MM.1S (cell line): Measurements from ENCODE around the gene PAX8.

Experiments used
- DNase-seq: peaks from one replicate; pipeline ENCODE4 v3.0.0-alpha.2; 2015
- H2AFZ ChIP-seq: fragments of 300-600 bp; sonication (generic); 2 replicates; pipeline ENCODE4 v1.6.0; 2016; ENCODE audit warnings: antibody characterized with exemption, low read length
- H3F3A ChIP-seq: fragments of 300-600 bp; sonication (generic); 2 replicates; pipeline ENCODE4 v1.6.1; 2016; ENCODE audit warnings: mild to moderate bottlenecking, antibody characterized with exemption, low read length, moderate library complexity, mixed read lengths; ENCODE audit not compliant: insufficient read depth
- H3K27ac ChIP-seq: fragments of 300-600 bp; sonication (generic); 2 replicates; pipeline ENCODE4 v1.5.1; 2016; ENCODE audit warnings: mild to moderate bottlenecking, low read length
- H3K27me3 ChIP-seq: fragments of 300-600 bp; sonication (generic); replicated peaks from 2 replicates; pipeline ENCODE4 v1.6.0; 2016; ENCODE audit warnings: low read length; ENCODE audit not compliant: insufficient read depth
- H3K36me3 ChIP-seq: fragments of 300-600 bp; sonication (generic); replicated peaks from 2 replicates; pipeline ENCODE4 v1.6.1; 2016; ENCODE audit warnings: mild to moderate bottlenecking, low read length, mixed read lengths; ENCODE audit not compliant: insufficient read depth
- H3K4me1 ChIP-seq: fragments of 300-600 bp; sonication (generic); 2 replicates; pipeline ENCODE4 v1.6.1; 2016; ENCODE audit warnings: low read length, mixed read lengths
- H3K4me2 ChIP-seq: fragments of 300-600 bp; sonication (generic); 2 replicates; pipeline ENCODE4 v1.6.0; 2016; ENCODE audit warnings: low read depth, low read length
- H3K4me3 ChIP-seq: fragments of 300-600 bp; sonication (generic); 2 replicates; pipeline ENCODE4 v1.5.1; 2016; ENCODE audit warnings: low read length, mixed read lengths
- H3K79me2 ChIP-seq: fragments of 300-600 bp; sonication (generic); 2 replicates; pipeline ENCODE4 v1.6.1; 2016; ENCODE audit warnings: mixed run types, low read length, mixed read lengths
- H3K9ac ChIP-seq: fragments of 300-600 bp; sonication (generic); 2 replicates; pipeline ENCODE4 v1.6.1; 2016; ENCODE audit warnings: low read length, mixed read lengths
- H3K9me2 ChIP-seq: fragments of 300-600 bp; sonication (generic); replicated peaks from 2 replicates; pipeline ENCODE4 v1.6.1; 2016; ENCODE audit warnings: mild to moderate bottlenecking, low read length, mixed read lengths; ENCODE audit not compliant: insufficient read depth
- H3K9me3 ChIP-seq: fragments of 300-600 bp; sonication (generic); replicated peaks from 2 replicates; pipeline ENCODE4 v1.6.1; 2016; ENCODE audit warnings: mild to moderate bottlenecking, low read length, mixed read lengths; ENCODE audit not compliant: insufficient read depth
- H4K20me1 ChIP-seq: fragments of 300-600 bp; sonication (generic); 2 replicates; pipeline ENCODE4 v1.6.1; 2016; ENCODE audit warnings: mild to moderate bottlenecking, low read length, moderate library complexity, mixed read lengths; ENCODE audit not compliant: insufficient read depth
- EZH2 ChIP-seq: fragments of 300-600 bp; sonication (generic); optimal IDR thresholded peaks from 2 replicates; pipeline ENCODE3; 2017; ENCODE audit warnings: low read depth, mild to moderate bottlenecking, antibody characterized with exemption, low read length, mixed read lengths
- EZH2phosphoT487 ChIP-seq: fragments of 300-600 bp; sonication (generic); IDR thresholded peaks from 2 replicates; pipeline ENCODE4 v1.6.1; 2018; ENCODE audit warnings: antibody characterized with exemption, low read length
- TF ChIP-seq, protein P1 (sequence below): fragments of 300-600 bp; sonication (generic); IDR thresholded peaks from 2 replicates; pipeline ENCODE4 v1.5.1; 2016; ENCODE audit warnings: antibody characterized with exemption, low read length, mixed read lengths

The PAX8 gene

GRCh38 chr2:113231064-113231463 is 47.7 kb downstream of the PAX8 start:
- Histone ChIP-seq H3K9me3 (no peaks in the 10 kb centered on the region), H2AFZ (no peak overlapping the region), H3K9ac (no peak overlapping the region), H3K9me2 (no peaks in the 10 kb centered on the region), H3K36me3 (no peaks in the 10 kb centered on the region), H3K4me3 (no peak overlapping the region), H3K27me3 (no peaks in the 10 kb centered on the region), H3K27ac (no peak overlapping the region), H3F3A (no peaks in the 10 kb centered on the region), H4K20me1 (no peaks in the 10 kb centered on the region), H3K79me2 (0 out of 2 replicates have a peak, but pooled peaks cover 4% of the 10 kb centered on the region), H3K4me2 (no peak overlapping the region), H3K4me1 (no peaks in the 10 kb centered on the region)
- DNase-seq, result no peak
- TF ChIP-seq EZH2, result no peak
- no peak for TF ChIP-seq EZH2phosphoT487
- TF ChIP-seq, protein P1, sequence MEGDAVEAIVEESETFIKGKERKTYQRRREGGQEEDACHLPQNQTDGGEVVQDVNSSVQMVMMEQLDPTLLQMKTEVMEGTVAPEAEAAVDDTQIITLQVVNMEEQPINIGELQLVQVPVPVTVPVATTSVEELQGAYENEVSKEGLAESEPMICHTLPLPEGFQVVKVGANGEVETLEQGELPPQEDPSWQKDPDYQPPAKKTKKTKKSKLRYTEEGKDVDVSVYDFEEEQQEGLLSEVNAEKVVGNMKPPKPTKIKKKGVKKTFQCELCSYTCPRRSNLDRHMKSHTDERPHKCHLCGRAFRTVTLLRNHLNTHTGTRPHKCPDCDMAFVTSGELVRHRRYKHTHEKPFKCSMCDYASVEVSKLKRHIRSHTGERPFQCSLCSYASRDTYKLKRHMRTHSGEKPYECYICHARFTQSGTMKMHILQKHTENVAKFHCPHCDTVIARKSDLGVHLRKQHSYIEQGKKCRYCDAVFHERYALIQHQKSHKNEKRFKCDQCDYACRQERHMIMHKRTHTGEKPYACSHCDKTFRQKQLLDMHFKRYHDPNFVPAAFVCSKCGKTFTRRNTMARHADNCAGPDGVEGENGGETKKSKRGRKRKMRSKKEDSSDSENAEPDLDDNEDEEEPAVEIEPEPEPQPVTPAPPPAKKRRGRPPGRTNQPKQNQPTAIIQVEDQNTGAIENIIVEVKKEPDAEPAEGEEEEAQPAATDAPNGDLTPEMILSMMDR, result no peak

DNA sequence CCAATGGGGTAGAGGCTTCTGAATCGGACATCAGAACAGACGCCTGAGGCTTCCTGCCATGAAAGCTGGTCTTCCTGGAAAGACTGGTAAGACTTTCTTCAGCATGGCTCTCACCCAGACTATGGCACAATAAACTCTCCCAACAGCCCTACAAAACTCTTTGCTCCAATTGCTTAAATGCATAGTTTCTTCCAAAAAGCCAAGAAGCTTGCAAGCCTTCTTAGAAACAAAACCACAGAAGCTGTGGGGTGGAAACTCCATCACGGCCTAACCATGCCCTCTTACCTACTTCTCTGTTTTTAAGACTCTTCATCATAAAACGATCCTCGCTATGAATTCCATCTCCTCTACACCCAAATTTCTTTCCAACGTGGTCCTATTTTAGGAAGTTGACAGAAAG is 48.2 kb downstream of the PAX8 start:
- Histone ChIP-seq H3K27me3 (no peaks in the 10 kb centered on the region), H3K4me2 (no peak overlapping the region), H3K36me3 (no peaks in the 10 kb centered on the region), H3K9me3 (no peaks in the 10 kb centered on the region), H3K4me3 (no peak overlapping the region), H4K20me1 (no peaks in the 10 kb centered on the region), H2AFZ (no peak overlapping the region), H3K9ac (no peak overlapping the region), H3K27ac (no peak overlapping the region), H3F3A (no peaks in the 10 kb centered on the region), H3K9me2 (no peaks in the 10 kb centered on the region), H3K79me2 (0 out of 2 replicates have a peak, but pooled peaks cover 2% of the 10 kb centered on the region), H3K4me1 (no peaks in the 10 kb centered on the region)
- TF ChIP-seq, protein P1, result no peak
- DNase-seq, result no peak

GRCh38 chr2:113229795-113230194 is 48.9 kb downstream of the PAX8 start:
- Histone ChIP-seq H3K27ac (no peak overlapping the region), H3K36me3 (no peaks in the 10 kb centered on the region), H3K4me1 (no peaks in the 10 kb centered on the region), H3K4me2 (no peak overlapping the region), H3K27me3 (no peaks in the 10 kb centered on the region), H3K4me3 (no peak overlapping the region), H3K9ac (no peak overlapping the region), H4K20me1 (no peaks in the 10 kb centered on the region), H3K79me2 (no peaks in the 10 kb centered on the region), H3F3A (no peaks in the 10 kb centered on the region), H2AFZ (no peak overlapping the region), H3K9me2 (no peaks in the 10 kb centered on the region), H3K9me3 (no peaks in the 10 kb centered on the region)
- DNase-seq, result no peak
- TF ChIP-seq, protein P1, result no peak
